SK-N-SH treated with all-trans-retinoic acid at 6 μM for 48 hours (cell line): ENCODE results near the gene AJUBA.

Source experiments
- ARNTL ChIP-seq: fragments of 450-650 bp; formaldehyde crosslinking; IDR thresholded peaks from 2 replicates; pipeline ENCODE4 v1.5.0; 2020; ENCODE audit warnings: low read depth, mild to moderate bottlenecking, moderate library complexity, borderline replicate concordance
- CSDC2 ChIP-seq: fragments of 250-450 bp; sonication (Bioruptor Pico); IDR thresholded peaks from 2 replicates; pipeline ENCODE4 v1.5.0; 2020; ENCODE audit warnings: mild to moderate bottlenecking, moderate library complexity
- OSR1 ChIP-seq: fragments of 250-450 bp; sonication (Bioruptor Pico); IDR thresholded peaks from 2 replicates; pipeline ENCODE4 v1.8.0; 2022; ENCODE audit warnings: moderate library complexity, mild to moderate bottlenecking, inconsistent platforms
- PPARA ChIP-seq: fragments of 250-450 bp; sonication (Bioruptor Pico); IDR thresholded peaks from 2 replicates; pipeline ENCODE4 v1.5.0; 2020; ENCODE audit warnings: mild to moderate bottlenecking, borderline replicate concordance
- RARB ChIP-seq: fragments of 250-450 bp; sonication (Bioruptor Pico); IDR thresholded peaks from 2 replicates; pipeline ENCODE4 v1.8.0; 2021; ENCODE audit warnings: mild to moderate bottlenecking, moderate library complexity
- SNAI2 ChIP-seq: fragments of 250-450 bp; sonication (Bioruptor Pico); IDR thresholded peaks from 2 replicates; pipeline ENCODE4 v1.5.0; 2020; ENCODE audit warnings: mild to moderate bottlenecking, moderate library complexity
- TCF4 ChIP-seq: fragments of 250-450 bp; sonication (Bioruptor Pico); IDR thresholded peaks from 2 replicates; pipeline ENCODE4 v1.8.0; 2021; ENCODE audit warnings: mild to moderate bottlenecking, moderate library complexity, borderline replicate concordance
- ZC3H10 ChIP-seq: fragments of 250-450 bp; sonication (Bioruptor Pico); IDR thresholded peaks from 2 replicates; pipeline ENCODE4 v1.5.1; 2021; ENCODE audit warnings: mild to moderate bottlenecking, moderate library complexity
- ZFP3 ChIP-seq: fragments of 250-450 bp; sonication (Bioruptor Pico); IDR thresholded peaks from 2 replicates; pipeline ENCODE4 v1.5.0; 2020; ENCODE audit warnings: mild to moderate bottlenecking, moderate library complexity
- ZNF565 ChIP-seq: fragments of 450-650 bp; formaldehyde crosslinking; conservative IDR thresholded peaks from 2 replicates; pipeline ENCODE4 v1.5.0; 2020; ENCODE audit warnings: low read depth, mild to moderate bottlenecking, moderate library complexity
- ZNF8 ChIP-seq: fragments of 450-650 bp; formaldehyde crosslinking; IDR thresholded peaks from 2 replicates; pipeline ENCODE4 v1.5.0; 2020; ENCODE audit warnings: mild to moderate bottlenecking, moderate library complexity
- TF ChIP-seq, protein P1 (sequence below): fragments of 250-450 bp; sonication (Bioruptor Pico); IDR thresholded peaks from 2 replicates; pipeline ENCODE4 v1.8.0; 2020; ENCODE audit warnings: mild to moderate bottlenecking, moderate library complexity, borderline replicate concordance
- TF ChIP-seq, protein P2 (sequence below): fragments of 250-450 bp; sonication (Bioruptor Pico); IDR thresholded peaks from 2 replicates; pipeline ENCODE4 v1.8.0; 2021; ENCODE audit warnings: low read depth, mild to moderate bottlenecking, moderate library complexity, borderline replicate concordance

DNA sequence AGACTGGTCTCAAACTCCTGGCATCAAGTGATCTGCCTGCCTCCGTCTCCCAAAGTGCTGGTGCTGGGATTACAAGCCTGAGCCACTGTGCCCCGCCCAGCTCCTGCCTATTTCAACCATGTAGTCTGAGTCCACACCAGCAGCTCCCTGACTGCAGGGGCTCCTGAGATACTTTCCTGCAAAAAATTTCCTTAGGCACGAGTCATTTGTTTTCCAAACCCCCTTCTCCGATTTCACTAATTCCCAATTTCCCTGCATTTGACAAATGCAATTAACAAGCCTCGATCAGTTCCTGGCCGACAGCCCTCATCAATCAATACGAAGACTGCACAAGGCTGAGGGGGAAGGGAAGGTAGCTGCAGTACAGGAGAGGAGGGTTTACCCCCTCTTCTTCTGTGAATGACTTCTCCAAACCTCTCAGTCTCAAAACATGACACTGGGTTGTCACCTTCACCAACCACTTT lies 42.3 kb upstream of the AJUBA start:
- TF ChIP-seq ARNTL (CRISPR knock-in tag) (no peak), ZNF8 (CRISPR knock-in tag) (no peak), ZC3H10 (no peak), SNAI2 (CRISPR knock-in tag) (no peak), ZNF565 (CRISPR knock-in tag) (no peak), PPARA (no peak), RARB (CRISPR knock-in tag) (no peak), CSDC2 (CRISPR knock-in tag) (no peak), ZFP3 (no peak), TCF4 (CRISPR knock-in tag) (no peak), OSR1 (CRISPR knock-in tag) (no peak)
- TF ChIP-seq, protein P1, sequence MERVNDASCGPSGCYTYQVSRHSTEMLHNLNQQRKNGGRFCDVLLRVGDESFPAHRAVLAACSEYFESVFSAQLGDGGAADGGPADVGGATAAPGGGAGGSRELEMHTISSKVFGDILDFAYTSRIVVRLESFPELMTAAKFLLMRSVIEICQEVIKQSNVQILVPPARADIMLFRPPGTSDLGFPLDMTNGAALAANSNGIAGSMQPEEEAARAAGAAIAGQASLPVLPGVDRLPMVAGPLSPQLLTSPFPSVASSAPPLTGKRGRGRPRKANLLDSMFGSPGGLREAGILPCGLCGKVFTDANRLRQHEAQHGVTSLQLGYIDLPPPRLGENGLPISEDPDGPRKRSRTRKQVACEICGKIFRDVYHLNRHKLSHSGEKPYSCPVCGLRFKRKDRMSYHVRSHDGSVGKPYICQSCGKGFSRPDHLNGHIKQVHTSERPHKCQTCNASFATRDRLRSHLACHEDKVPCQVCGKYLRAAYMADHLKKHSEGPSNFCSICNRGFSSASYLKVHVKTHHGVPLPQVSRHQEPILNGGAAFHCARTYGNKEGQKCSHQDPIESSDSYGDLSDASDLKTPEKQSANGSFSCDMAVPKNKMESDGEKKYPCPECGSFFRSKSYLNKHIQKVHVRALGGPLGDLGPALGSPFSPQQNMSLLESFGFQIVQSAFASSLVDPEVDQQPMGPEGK (CRISPR knock-in tag): no peak
- TF ChIP-seq, protein P2, sequence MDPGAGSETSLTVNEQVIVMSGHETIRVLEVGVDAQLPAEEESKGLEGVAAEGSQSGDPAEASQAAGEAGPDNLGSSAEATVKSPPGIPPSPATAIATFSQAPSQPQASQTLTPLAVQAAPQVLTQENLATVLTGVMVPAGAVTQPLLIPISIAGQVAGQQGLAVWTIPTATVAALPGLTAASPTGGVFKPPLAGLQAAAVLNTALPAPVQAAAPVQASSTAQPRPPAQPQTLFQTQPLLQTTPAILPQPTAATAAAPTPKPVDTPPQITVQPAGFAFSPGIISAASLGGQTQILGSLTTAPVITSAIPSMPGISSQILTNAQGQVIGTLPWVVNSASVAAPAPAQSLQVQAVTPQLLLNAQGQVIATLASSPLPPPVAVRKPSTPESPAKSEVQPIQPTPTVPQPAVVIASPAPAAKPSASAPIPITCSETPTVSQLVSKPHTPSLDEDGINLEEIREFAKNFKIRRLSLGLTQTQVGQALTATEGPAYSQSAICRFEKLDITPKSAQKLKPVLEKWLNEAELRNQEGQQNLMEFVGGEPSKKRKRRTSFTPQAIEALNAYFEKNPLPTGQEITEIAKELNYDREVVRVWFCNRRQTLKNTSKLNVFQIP (CRISPR knock-in tag): no peak
